A549 (cell line): ENCODE data around the gene RTN4. TPM values are rescaled to one million over a fixed set of nuclear protein-coding genes. Genes with fewer than 3 reads are reported as not detected.
A peak's percentile ranks its signal among the peaks of the same experiment; 100 is the strongest.

Experiments used
- ATAC-seq, 2 experiments: fragments of 200-7000 bp in 1 of 2; fragments of >200 bp in 1 of 2; cut with Nextera tagmentation in 1 of 2; cut with Tn5 transposase in 1 of 2; 3 replicates each; pipeline versions ENCODE4 v1.8.0 to v1.9.1; 2018 to 2020; ENCODE audit warnings: mild to moderate bottlenecking in 1 of 2, moderate library complexity in 1 of 2
- CTCF ChIA-PET: fragments of 300-600 bp; sonication (Branson Sonifier 250); formaldehyde crosslinking; extraction: SDS; loops from one replicate; lab custom pipeline; 2021; ENCODE audit warnings: antibody characterized with exemption, inconsistent platforms; lab: Yijun Ruan, JAX
- POLR2A ChIA-PET: fragments of 350-600 bp; formaldehyde crosslinking; extraction: SDS; loops from one replicate; lab custom pipeline; 2021; ENCODE audit warnings: antibody characterized with exemption, inconsistent platforms; lab: Yijun Ruan, JAX
- DNase-seq, 2 experiments: peaks; one replicate each; pipeline versions ENCODE4 v3.0.0 to v3.0.0-alpha.2; 2011 to 2016; ENCODE audit warnings: low read depth in 1 of 2, low spot score in 1 of 2
- FAIRE-seq: peaks from 2 replicates; lab custom pipeline; 2011; peaks lifted over from hg19 to GRCh38; lab: Jason Lieb, UNC
- H3K27ac ChIP-seq, 2 experiments: fragments of >200 bp; sonication (Bioruptor Twin); formaldehyde crosslinking; 3 replicates each; pipeline ENCODE4 v1.5.1; 2016 to 2017
- H3K4me1 ChIP-seq: fragments of >200 bp; sonication (Bioruptor Twin); formaldehyde crosslinking; 3 replicates; pipeline ENCODE4 v1.6.1; 2016
- H3K4me2 ChIP-seq: fragments of >200 bp; sonication (Bioruptor Twin); formaldehyde crosslinking; 3 replicates; pipeline ENCODE4 v1.6.1; 2016
- H3K4me3 ChIP-seq: fragments of >200 bp; sonication (Bioruptor Twin); formaldehyde crosslinking; 3 replicates; pipeline ENCODE4 v1.5.1; 2016
- H3K9me3 ChIP-seq: fragments of >200 bp; sonication (Bioruptor Twin); formaldehyde crosslinking; 3 replicates; pipeline ENCODE4 v1.6.1; 2016
- BCL3 ChIP-seq: fragments of >200 bp; sonication (Bioruptor Twin); formaldehyde crosslinking; IDR thresholded peaks from 3 replicates; pipeline ENCODE4 v1.6.1; 2016
- BHLHE40 ChIP-seq: IDR thresholded peaks from 2 replicates; pipeline ENCODE4 v1.6.1; 2012; ENCODE audit warnings: low read depth, low read length, inconsistent platforms
- CBX8 ChIP-seq: fragments of 200-600 bp; sonication (generic); IDR thresholded peaks from 2 replicates; pipeline ENCODE4 v1.6.1; 2016
- EHF ChIP-seq: fragments of 250-450 bp; sonication (Bioruptor Pico); IDR thresholded peaks from 2 replicates; pipeline ENCODE4 v1.5.0; 2020; ENCODE audit warnings: mild to moderate bottlenecking
- ELK1 ChIP-seq: fragments of 150-350 bp; IDR thresholded peaks from 2 replicates; pipeline ENCODE4 v1.6.1; 2014; ENCODE audit warnings: low read depth, mild to moderate bottlenecking, low read length
- EP300 ChIP-seq, 2 experiments: fragments of >200 bp; sonication (Bioruptor Twin); formaldehyde crosslinking; IDR thresholded peaks; 2 replicates in 1 of 2; 3 replicates in 1 of 2; pipeline ENCODE4 v1.6.1; 2016 to 2017
- FOSB ChIP-seq: fragments of 250-450 bp; sonication (Bioruptor Pico); IDR thresholded peaks from 2 replicates; pipeline ENCODE4 v1.5.0; 2020; ENCODE audit warnings: mild to moderate bottlenecking, moderate library complexity
- FOSL2 ChIP-seq, 2 experiments: fragments of 450-650 bp in 1 of 2; fragments of >200 bp in 1 of 2; sonication (Bioruptor Twin) in 1 of 2; formaldehyde crosslinking; IDR thresholded peaks; 2 replicates each; pipeline versions ENCODE4 v1.5.0 to v1.6.1; 2016 to 2020; ENCODE audit warnings: mild to moderate bottlenecking in 1 of 2, moderate library complexity in 1 of 2
- FOXS1 ChIP-seq: fragments of 250-450 bp; sonication (Bioruptor Pico); IDR thresholded peaks from 2 replicates; pipeline ENCODE4 v1.5.0; 2020; ENCODE audit warnings: mild to moderate bottlenecking, moderate library complexity
- GATA3 ChIP-seq: IDR thresholded peaks from 2 replicates; pipeline ENCODE4 v1.6.1; 2012; ENCODE audit warnings: borderline replicate concordance
- HES2 ChIP-seq: fragments of >200 bp; sonication (Bioruptor Twin); formaldehyde crosslinking; IDR thresholded peaks from 2 replicates; pipeline ENCODE4 v1.6.1; 2016
- HEYL ChIP-seq: fragments of 250-450 bp; sonication (Bioruptor Pico); IDR thresholded peaks from 2 replicates; pipeline ENCODE4 v1.8.0; 2021; ENCODE audit warnings: mild to moderate bottlenecking, moderate library complexity
- KDM5A ChIP-seq: fragments of 200-600 bp; sonication (generic); IDR thresholded peaks from 2 replicates; pipeline ENCODE4 v1.6.1; 2016; ENCODE audit warnings: antibody characterized with exemption, mild to moderate bottlenecking
- MYC ChIP-seq: IDR thresholded peaks from 2 replicates; pipeline ENCODE4 v1.6.1; 2012; ENCODE audit warnings: mild to moderate bottlenecking, inconsistent platforms, low read length, improper control_type of control experiment, borderline replicate concordance
- PBX3 ChIP-seq: IDR thresholded peaks from 2 replicates; pipeline ENCODE4 v1.6.1; 2012
- POLR2A ChIP-seq: IDR thresholded peaks from 2 replicates; pipeline ENCODE4 v1.6.1; 2012; ENCODE audit warnings: mild to moderate bottlenecking, low read length
- RAD21 ChIP-seq, 2 experiments: fragments of >200 bp in 1 of 2; sonication (Bioruptor Twin) in 1 of 2; formaldehyde crosslinking in 1 of 2; IDR thresholded peaks in 1 of 2; conservative IDR thresholded peaks in 1 of 2; 2 replicates in 1 of 2; 3 replicates in 1 of 2; pipeline ENCODE4 v1.6.1; 2012 to 2018; ENCODE audit warnings: inconsistent platforms in 1 of 2
- REST ChIP-seq: fragments of 200-600 bp; sonication (generic); IDR thresholded peaks from 2 replicates; pipeline ENCODE4 v1.6.1; 2016; ENCODE audit warnings: antibody characterized with exemption, mild to moderate bottlenecking, moderate library complexity
- RNF2 ChIP-seq: fragments of 200-600 bp; sonication (generic); IDR thresholded peaks from 2 replicates; pipeline ENCODE4 v1.6.1; 2016; ENCODE audit warnings: low read depth, mild to moderate bottlenecking, antibody characterized with exemption, moderate library complexity, borderline replicate concordance
- TFCP2L1 ChIP-seq: fragments of 250-450 bp; sonication (Bioruptor Pico); IDR thresholded peaks from 2 replicates; pipeline ENCODE4 v1.5.0; 2021; ENCODE audit warnings: mild to moderate bottlenecking
- TP53 ChIP-seq: fragments of 250-450 bp; sonication (Bioruptor Pico); IDR thresholded peaks from 2 replicates; pipeline ENCODE4 v1.5.0; 2021; ENCODE audit warnings: mild to moderate bottlenecking, moderate library complexity
- ZNF302 ChIP-seq: fragments of 250-450 bp; sonication (Bioruptor Pico); IDR thresholded peaks from 2 replicates; pipeline ENCODE4 v1.9.0; 2021; ENCODE audit warnings: inconsistent platforms, mild to moderate bottlenecking, moderate library complexity
- WGBS: methylation state at CpG from one replicate; pipeline ENCODE4 v1.1.6; 2017; ENCODE audit errors: missing lambda C conversion rate; 5-methylcytosine and 5-hydroxymethylcytosine counted together
- polyA plus RNA-seq, 4 experiments: library from polyadenylated mRNA; depleted of rRNA in 3 of 4; stranded (reverse); fragments of >200 nt; fragmentation: RNase III in 1 of 4; extraction: RNeasy Plus Mini Kit Qiagen cat#74134 plus additional on column Dnase treatment in 1 of 4; gene quantifications; 2 replicates in 3 of 4; 3 replicates in 1 of 4; pipeline ENCODE4 v1.2.3, GENCODE V29; 2011 to 2017

RTN4 gene
- polyA plus RNA-seq, 2 of the 4 experiments (the other 2 are of a cell fraction), result 302 to 403 TPM

- FAIRE-seq (no peak), ATAC-seq (no peak), DNase-seq (no peak)
- no peak for TF ChIP-seq BCL3
- no peak for TF ChIP-seq PBX3
- TF ChIP-seq FOSB (CRISPR knock-in tag), result no peak
- TF ChIP-seq POLR2A, result no peak
- TF ChIP-seq EHF (CRISPR knock-in tag), result no peak
- no peak for TF ChIP-seq FOSL2 (IDR thresholded peaks at IDR 0.05)
- TF ChIP-seq FOSL2 (CRISPR knock-in tag; IDR thresholded peaks at IDR 0.05), result no peak
- no peak for TF ChIP-seq ZNF302 (CRISPR knock-in tag)
- no peak for TF ChIP-seq BHLHE40
- no peak for TF ChIP-seq HEYL (CRISPR knock-in tag)
- TF ChIP-seq REST, result no peak
- no peak for TF ChIP-seq HES2
- no peak for TF ChIP-seq KDM5A
- TF ChIP-seq CBX8, result no peak
- no peak for TF ChIP-seq EP300 (IDR thresholded peaks at IDR 0.05)
- H3K4me1 ChIP-seq, result no peaks in the 10 kb centered on the region
- H3K4me2 ChIP-seq, result no peak overlapping the region
- H3K4me3 ChIP-seq, result no peak overlapping the region
- CTCF ChIA-PET, result interaction anchor here (1.1 to 1.8 kb wide), 7 partner anchors 9 to 206 kb away, joined by 3 to 6 read pairs (median 3); no protein-coding TSS in a partner anchor
- WGBS, result 82% methylated on average over 4 of the region's 4 CpGs
- H3K9me3 ChIP-seq, result no peaks in the 10 kb centered on the region
- POLR2A ChIA-PET, result no interaction called here
- H3K27ac ChIP-seq, result no peak overlapping the region
Observed at GRCh38 chr2:54969295-54969939, 80.8 kb downstream of the RTN4 start.

- Histone ChIP-seq H3K4me3 (no peak overlapping the region), H3K9me3 (no peaks in the 10 kb centered on the region), H3K4me1 (no peaks in the 10 kb centered on the region), H3K27ac (no peak overlapping the region), H3K4me2 (no peak overlapping the region)
- FAIRE-seq (no peak), DNase-seq (no peak), ATAC-seq (peak in 1 of 2 experiments; percentile 8; a peak in 2 of 6 replicates)
- ChIA-PET CTCF (interaction anchor here (1.2 to 1.8 kb wide), 5 partner anchors 8 to 207 kb away, joined by 3 to 6 read pairs (median 4); no protein-coding TSS in a partner anchor), POLR2A (no interaction called here)
- 96% methylated on average over 10 of the region's 10 CpGs for WGBS
- no peak for TF ChIP-seq TFCP2L1 (CRISPR knock-in tag)
- no peak for TF ChIP-seq EP300 (IDR thresholded peaks at IDR 0.05)
- no peak for TF ChIP-seq RAD21 (conservative IDR thresholded peaks at IDR 0.05 in 1 of 2, IDR thresholded peaks at IDR 0.05 in 1 of 2)
- no peak for TF ChIP-seq GATA3
- TF ChIP-seq TP53, result no peak
- TF ChIP-seq FOXS1 (CRISPR knock-in tag), result no peak
- TF ChIP-seq HES2, result no peak
- TF ChIP-seq MYC, result no peak
- no peak for TF ChIP-seq ZNF302 (CRISPR knock-in tag)
- TF ChIP-seq ELK1, result no peak
- no peak for TF ChIP-seq RNF2
Observed at GRCh38 chr2:54968561-54969218, 81.6 kb downstream of the RTN4 start.
